HepG2 (cell line): Measurements from ENCODE around the gene THOC6. TPM values are rescaled to one million over a fixed set of nuclear protein-coding genes. Genes with fewer than 3 reads are reported as not detected.

Experiments
- AGO1 ChIP-seq: fragments of 200-400 bp; formaldehyde crosslinking; IDR thresholded peaks from 2 replicates; pipeline ENCODE4 v1.6.1; 2017; ENCODE audit warnings: mild to moderate bottlenecking, low read depth, low read length, moderate library complexity; ENCODE audit not compliant: poor library complexity, severe bottlenecking
- CAMTA2 ChIP-seq: sonication (generic); formaldehyde crosslinking; IDR thresholded peaks from 2 replicates; pipeline ENCODE4 v1.4.0; 2020; ENCODE audit warnings: mild to moderate bottlenecking, missing genetic modification reagents, borderline replicate concordance
- CCAR2 ChIP-seq: fragments of 200-400 bp; formaldehyde crosslinking; optimal IDR thresholded peaks from 2 replicates; pipeline ENCODE3; 2018; ENCODE audit warnings: low read depth, mild to moderate bottlenecking, low read length, moderate library complexity
- CTCF ChIP-seq: sonication (generic); formaldehyde crosslinking; IDR thresholded peaks from 2 replicates; pipeline ENCODE4 v1.5.0; 2020; ENCODE audit warnings: mild to moderate bottlenecking, missing genetic modification reagents, moderate library complexity
- GMEB2 ChIP-seq: IDR thresholded peaks from 2 replicates; pipeline ENCODE4 v1.6.1; 2016; ENCODE audit warnings: missing biosample characterization, missing genetic modification reagents, low read depth
- HOXD1 ChIP-seq: sonication (generic); formaldehyde crosslinking; IDR thresholded peaks from 2 replicates; pipeline ENCODE4 v1.5.0; 2020; ENCODE audit warnings: missing genetic modification reagents
- NFIC ChIP-seq: IDR thresholded peaks from 2 replicates; pipeline ENCODE4 v1.6.1; 2012; ENCODE audit warnings: mild to moderate bottlenecking, low read length, inconsistent platforms
- PCBP1 ChIP-seq: fragments of 200-400 bp; formaldehyde crosslinking; IDR thresholded peaks from 2 replicates; pipeline ENCODE4 v1.6.1; 2017; ENCODE audit warnings: mild to moderate bottlenecking, low read depth, low read length, borderline replicate concordance
- SIN3A ChIP-seq: IDR thresholded peaks from 2 replicates; pipeline ENCODE4 v1.6.1; 2011; ENCODE audit warnings: low read depth, mild to moderate bottlenecking, control low read depth, low read length, borderline replicate concordance
- TBX2 ChIP-seq: sonication (generic); formaldehyde crosslinking; IDR thresholded peaks from 2 replicates; pipeline ENCODE4 v1.5.0; 2020; ENCODE audit warnings: missing genetic modification reagents, mild to moderate bottlenecking, borderline replicate concordance
- THAP11 ChIP-seq: IDR thresholded peaks from 2 replicates; pipeline ENCODE4 v1.6.1; 2016; ENCODE audit warnings: missing biosample characterization, missing genetic modification reagents
- ZBTB21 ChIP-seq: sonication (generic); formaldehyde crosslinking; IDR thresholded peaks from 2 replicates; pipeline ENCODE4 v1.4.0; 2020; ENCODE audit warnings: missing genetic modification reagents
- ZNF337 ChIP-seq: sonication (generic); formaldehyde crosslinking; IDR thresholded peaks from 2 replicates; pipeline ENCODE4 v1.5.1; 2020; ENCODE audit warnings: missing genetic modification reagents, low read depth, mild to moderate bottlenecking, borderline replicate concordance
- ZNF574 ChIP-seq: sonication (generic); formaldehyde crosslinking; IDR thresholded peaks from 2 replicates; pipeline ENCODE4 v1.4.0; 2020; ENCODE audit warnings: missing genetic modification reagents
- ZNF687 ChIP-seq: sonication (generic); formaldehyde crosslinking; IDR thresholded peaks from 2 replicates; pipeline ENCODE4 v1.5.1; 2020; ENCODE audit warnings: mild to moderate bottlenecking, missing genetic modification reagents, moderate library complexity
- ZZZ3 ChIP-seq: sonication (generic); formaldehyde crosslinking; IDR thresholded peaks from 2 replicates; pipeline ENCODE4 v1.4.0; 2020; ENCODE audit warnings: missing genetic modification reagents, mild to moderate bottlenecking, borderline replicate concordance
- polyA plus RNA-seq, 8 experiments: library from polyadenylated mRNA; depleted of rRNA in 3 of 8; stranded (reverse) in 7 of 8; unstranded in 1 of 8; fragments of >200 nt; fragmentation: Illumina TruSeq in 4 of 8; extraction: Trizol in 4 of 8; gene quantifications; 2 replicates each; pipeline versions ENCODE4 v1.2.1 to v1.2.3, GENCODE V29; 2011 to 2016; ENCODE audit warnings: low read depth in 4 of 8, missing spikeins in 1 of 8, mixed read lengths in 1 of 8; ENCODE audit not compliant: insufficient read depth in 1 of 8
- total RNA-seq, 5 experiments: library from RNA; depleted of rRNA; stranded (reverse); fragments of >200 nt; fragmentation: Illumina TruSeq; extraction: Trizol; gene quantifications; 2 replicates each; pipeline ENCODE4 v1.2.3, GENCODE V29; 2016; ENCODE audit warnings: low read depth in 1 of 5

The THOC6 gene
- total and polyA plus RNA-seq, 2 of the 13 experiments (the other 11 are each of a cell fraction or from before 2014, with no cell fraction given), result 32.1 to 37.0 TPM

- TF ChIP-seq ZBTB21 (CRISPR knock-in tag) (no peak), CAMTA2 (CRISPR knock-in tag) (no peak), CCAR2 (no peak), ZNF337 (CRISPR knock-in tag) (no peak), ZNF687 (CRISPR knock-in tag) (peak; percentile 43), TBX2 (CRISPR knock-in tag) (no peak), SIN3A (0 out of 2 replicates have a peak, but pooled peaks have one; percentile 24), THAP11 (CRISPR knock-in tag) (no peak), NFIC (no peak), AGO1 (peak; percentile 5), ZZZ3 (CRISPR knock-in tag) (no peak), GMEB2 (no peak), PCBP1 (no peak), ZNF574 (CRISPR knock-in tag) (no peak), HOXD1 (CRISPR knock-in tag) (no peak), CTCF (CRISPR knock-in tag) (peak; percentile 70)
Observed at GRCh38 chr16:3021449-3022207, 2.2 kb upstream of the THOC6 start (continued).
